Vagina (tissue), 2 donors: ENCODE measurements around the gene ITIH3.

ENCODE experiments used
- CTCF ChIP-seq, 3 experiments: fragments of 450-650 bp in 2 of 3; fragments of 200-600 bp in 1 of 3; sonication (generic) in 1 of 3; IDR thresholded peaks; one replicate each; pipeline ENCODE4 v1.5.1; 2017 to 2019; ENCODE audit warnings: antibody characterized with exemption in 3 of 3, mild to moderate bottlenecking in 2 of 3, moderate library complexity in 2 of 3
- POLR2A ChIP-seq, 2 donors: fragments of 450-650 bp; IDR thresholded peaks; one replicate each; pipeline ENCODE4 v1.6.1; 2017; ENCODE audit warnings: antibody characterized with exemption in 2 of 2, mild to moderate bottlenecking in 2 of 2, moderate library complexity in 2 of 2
- POLR2AphosphoS5 ChIP-seq, 2 donors: sonication (generic); formaldehyde crosslinking; IDR thresholded peaks; one replicate each; pipeline ENCODE4 v1.9.0; 2017; ENCODE audit warnings: antibody characterized with exemption in 2 of 2, mild to moderate bottlenecking in 2 of 2, low read depth in 1 of 2; ENCODE audit not compliant: insufficient read depth in 1 of 2

GRCh38 chr3:52791928-52792327 lies 2.7 kb upstream of the ITIH3 start:
- TF ChIP-seq CTCF (IDR thresholded peaks at IDR 0.05) = no peak
- TF ChIP-seq POLR2AphosphoS5 (IDR thresholded peaks at IDR 0.05; ENCODE audit: insufficient read depth in 1 of 2, low read depth in 1 of 2) = no peak
- no peak for TF ChIP-seq POLR2A (IDR thresholded peaks at IDR 0.05)
